ENCODE data around the gene FBXO36. TPM values are rescaled to one million over a fixed set of nuclear protein-coding genes. Genes with fewer than 3 reads are reported as not detected.

The FBXO36 gene
- total RNA-seq (ENCODE audit: low replicate concordance): 1.6 and 5.5 TPM in 2 replicates

- peak within 1 kb of the TSS; percentile 91 for H3K4me3 ChIP-seq (ENCODE audit: low read depth, low read length)
- no peak for TF ChIP-seq CTCF (IDR thresholded peaks at IDR 0.05; ENCODE audit: insufficient read depth, low read length)
- peak; percentile 48 for DNase-seq (ENCODE audit: low read depth)
These were observed at the start of gene FBXO36 for GRCh38 chr2:229922449-229923386. Gene FBXO36 (plus strand): TSS chr2:229922503. CDS start chr2:229922514, 11 bp downstream.

- H3K4me3 ChIP-seq (ENCODE audit: low read depth, low read length): no peak overlapping the region
- no peak for TF ChIP-seq CTCF (IDR thresholded peaks at IDR 0.05; ENCODE audit: insufficient read depth, low read length)
- no peak for DNase-seq (ENCODE audit: low read depth)
These were observed 49.2 kb upstream of the FBXO36 start for GRCh38 chr2:229873123-229873581.

GRCh38 chr2:229874647-229875046 is 47.7 kb upstream of the FBXO36 start:
- no peak for DNase-seq (ENCODE audit: low read depth)
- H3K4me3 ChIP-seq (ENCODE audit: low read depth, low read length): no peak overlapping the region
- no peak for TF ChIP-seq CTCF (IDR thresholded peaks at IDR 0.05; ENCODE audit: insufficient read depth, low read length)

GRCh38 chr2:229875549-229875948 is 46.8 kb upstream of the FBXO36 start:
- TF ChIP-seq CTCF (IDR thresholded peaks at IDR 0.05; ENCODE audit: insufficient read depth, low read length): no peak
- H3K4me3 ChIP-seq (ENCODE audit: low read depth, low read length): no peak overlapping the region
- no peak for DNase-seq (ENCODE audit: low read depth)

GRCh38 chr2:229879191-229879950 is 42.9 kb upstream of the FBXO36 start:
- no peak overlapping the region for H3K4me3 ChIP-seq (ENCODE audit: low read depth, low read length)
- TF ChIP-seq CTCF (IDR thresholded peaks at IDR 0.05; ENCODE audit: insufficient read depth, low read length): no peak
- no peak for DNase-seq (ENCODE audit: low read depth)

GRCh38 chr2:229880892-229881586 is 41.3 kb upstream of the FBXO36 start:
- H3K4me3 ChIP-seq (ENCODE audit: low read depth, low read length): no peak overlapping the region
- no peak for TF ChIP-seq CTCF (IDR thresholded peaks at IDR 0.05; ENCODE audit: insufficient read depth, low read length)
- DNase-seq (ENCODE audit: low read depth): no peak

All from fibroblast of the aortic adventitia (primary cell).